IMR-90 (cell line): ENCODE data around the gene C10orf71. TPM values are rescaled to one million over a fixed set of nuclear protein-coding genes. Genes with fewer than 3 reads are reported as not detected.

Source experiments
- ATAC-seq: fragments of 200-7000 bp; cut with Tn5 transposase; 2 replicates; pipeline ENCODE4 v1.9.1; 2020; ENCODE audit warnings: low read depth, mild to moderate bottlenecking, moderate library complexity
- BruUV-seq: library from RNA; stranded (reverse); fragments of 400-500 nt; replicated peaks from 2 replicates; lab custom pipeline; 2021; lab: Mats Ljungman, UMichigan
- CTCF ChIA-PET: fragments of 300-600 bp; formaldehyde crosslinking; extraction: SDS; loops from one replicate; lab custom pipeline; 2021; ENCODE audit warnings: antibody characterized with exemption; lab: Yijun Ruan, JAX
- POLR2A ChIA-PET: fragments of 300-600 bp; sonication (Branson Sonifier 250); formaldehyde crosslinking; loops from one replicate; lab custom pipeline; 2022; ENCODE audit warnings: antibody characterized with exemption; ENCODE audit not compliant: unreplicated experiment; lab: Charles Lee
- DNase-seq: peaks from one replicate; pipeline ENCODE4 v3.0.0; 2013
- H2AFZ ChIP-seq: replicated peaks from 2 replicates; pipeline ENCODE3; 2013; ENCODE audit warnings: low read length, mild to moderate bottlenecking; ENCODE audit not compliant: poor library complexity
- H2AK5ac ChIP-seq: 2 replicates; pipeline ENCODE4 v1.6.1; 2013; ENCODE audit warnings: low read depth, low read length, inconsistent platforms
- H2AK9ac ChIP-seq: replicated peaks from 2 replicates; pipeline ENCODE3; 2013; ENCODE audit warnings: mild to moderate bottlenecking, low read depth, low read length, moderate library complexity; ENCODE audit not compliant: poor library complexity
- H2BK120ac ChIP-seq: 2 replicates; pipeline ENCODE4 v1.6.1; 2013; ENCODE audit warnings: low read depth, low read length, inconsistent platforms
- H2BK15ac ChIP-seq: 3 replicates; pipeline ENCODE4 v1.6.1; 2013; ENCODE audit warnings: low read depth, low read length, inconsistent platforms
- H2BK20ac ChIP-seq: 2 replicates; pipeline ENCODE4 v1.6.1; 2013; ENCODE audit warnings: low read depth, mild to moderate bottlenecking, inconsistent platforms, low read length, moderate library complexity
- H2BK5ac ChIP-seq: 2 replicates; pipeline ENCODE4 v1.6.1; 2013; ENCODE audit warnings: mild to moderate bottlenecking, low read depth, low read length, inconsistent platforms; ENCODE audit not compliant: poor library complexity, severe bottlenecking
- H3K14ac ChIP-seq: replicated peaks from 2 replicates; pipeline ENCODE4 v1.6.1; 2013; ENCODE audit warnings: low read depth, low read length, inconsistent platforms
- H3K18ac ChIP-seq: 2 replicates; pipeline ENCODE4 v1.6.1; 2013; ENCODE audit warnings: low read depth, low read length, control low read depth
- H3K23ac ChIP-seq: 2 replicates; pipeline ENCODE4 v1.6.1; 2013; ENCODE audit warnings: low read depth, low read length, inconsistent platforms
- H3K27ac ChIP-seq: 2 replicates; pipeline ENCODE4 v1.5.1; 2013; ENCODE audit warnings: mild to moderate bottlenecking, control low read depth, low read length; ENCODE audit not compliant: insufficient read depth
- H3K27me3 ChIP-seq: 2 replicates; pipeline ENCODE4 v1.6.1; 2013; ENCODE audit warnings: low read length; ENCODE audit not compliant: control insufficient read depth, insufficient read depth
- H3K36me3 ChIP-seq: 2 replicates; pipeline ENCODE4 v1.6.1; 2013; ENCODE audit warnings: low read length, mixed read lengths; ENCODE audit not compliant: control insufficient read depth, insufficient read depth
- H3K4ac ChIP-seq: 2 replicates; pipeline ENCODE4 v1.6.1; 2013; ENCODE audit warnings: low read depth, low read length, inconsistent platforms
- H3K4me1 ChIP-seq: 2 replicates; pipeline ENCODE4 v1.6.1; 2013; ENCODE audit warnings: low read length, mixed read lengths; ENCODE audit not compliant: control insufficient read depth, insufficient read depth
- H3K4me2 ChIP-seq: 2 replicates; pipeline ENCODE4 v1.6.1; 2013; ENCODE audit warnings: low read depth, mild to moderate bottlenecking, control low read depth, low read length, moderate library complexity
- H3K4me3 ChIP-seq: 2 replicates; pipeline ENCODE4 v1.5.1; 2013; ENCODE audit warnings: low read depth, mild to moderate bottlenecking, control low read depth, low read length, moderate library complexity; ENCODE audit not compliant: insufficient read depth
- H3K56ac ChIP-seq: 2 replicates; pipeline ENCODE4 v1.6.1; 2013; ENCODE audit warnings: low read length, inconsistent platforms; ENCODE audit not compliant: insufficient read depth; ENCODE audit errors: extremely low read depth
- H3K79me1 ChIP-seq, 2 experiments: 2 replicates each; pipeline ENCODE4 v1.6.1; 2013; ENCODE audit warnings: low read length in 2 of 2, inconsistent platforms in 1 of 2, low read depth in 1 of 2
- H3K9ac ChIP-seq: 2 replicates; pipeline ENCODE4 v1.6.1; 2013; ENCODE audit warnings: low read depth, low read length, control low read depth
- H3K9me1 ChIP-seq: 2 replicates; pipeline ENCODE4 v1.6.1; 2013; ENCODE audit warnings: low read length, inconsistent platforms; ENCODE audit not compliant: insufficient read depth
- H3K9me3 ChIP-seq: 2 replicates; pipeline ENCODE4 v1.6.1; 2013; ENCODE audit warnings: low read length; ENCODE audit not compliant: control insufficient read depth, insufficient read depth
- H4K20me1 ChIP-seq: 2 replicates; pipeline ENCODE4 v1.6.1; 2013; ENCODE audit warnings: low read length, inconsistent platforms; ENCODE audit not compliant: insufficient read depth
- H4K5ac ChIP-seq: 2 replicates; pipeline ENCODE4 v1.6.1; 2013; ENCODE audit warnings: mild to moderate bottlenecking, low read depth, low read length, control low read depth
- H4K8ac ChIP-seq, 2 experiments: 2 replicates each; pipeline ENCODE4 v1.6.1; 2013; ENCODE audit warnings: low read depth in 2 of 2, low read length in 2 of 2, control low read depth in 1 of 2, inconsistent platforms in 1 of 2
- H4K91ac ChIP-seq: 2 replicates; pipeline ENCODE4 v1.6.1; 2013; ENCODE audit warnings: low read depth, low read length, inconsistent platforms; ENCODE audit not compliant: insufficient read depth
- BHLHE40 ChIP-seq: fragments of 150-350 bp; IDR thresholded peaks from 2 replicates; pipeline ENCODE4 v1.6.1; 2016; ENCODE audit warnings: mild to moderate bottlenecking, low read depth, low read length
- CEBPB ChIP-seq: IDR thresholded peaks from 2 replicates; pipeline ENCODE4 v1.6.1; 2012; ENCODE audit warnings: low read depth, low read length, improper control_type of control experiment
- CTCF ChIP-seq: conservative IDR thresholded peaks from 2 replicates; pipeline ENCODE4 v1.5.1; 2012; ENCODE audit warnings: mild to moderate bottlenecking, low read depth, low read length, improper control_type of control experiment
- ELK1 ChIP-seq: fragments of 150-350 bp; IDR thresholded peaks from 2 replicates; pipeline ENCODE4 v1.6.1; 2016; ENCODE audit warnings: low read depth, mild to moderate bottlenecking, low read length, moderate library complexity, borderline replicate concordance
- MAFK ChIP-seq: IDR thresholded peaks from 2 replicates; pipeline ENCODE4 v1.6.1; 2012; ENCODE audit warnings: low read depth, low read length, improper control_type of control experiment
- MAZ ChIP-seq: IDR thresholded peaks from 2 replicates; pipeline ENCODE4 v1.6.1; 2012; ENCODE audit warnings: low read depth, mild to moderate bottlenecking, low read length, improper control_type of control experiment, moderate library complexity, borderline replicate concordance
- MXI1 ChIP-seq: IDR thresholded peaks from 2 replicates; pipeline ENCODE4 v1.6.1; 2012; ENCODE audit warnings: low read depth, mild to moderate bottlenecking, low read length, moderate library complexity, borderline replicate concordance
- POLR2A ChIP-seq: IDR thresholded peaks from 2 replicates; pipeline ENCODE4 v1.6.1; 2012; ENCODE audit warnings: mild to moderate bottlenecking, low read depth, low read length
- RAD21 ChIP-seq: IDR thresholded peaks from 2 replicates; pipeline ENCODE4 v1.6.1; 2012; ENCODE audit warnings: low read length, improper control_type of control experiment
- USF2 ChIP-seq: fragments of 150-350 bp; IDR thresholded peaks from 2 replicates; pipeline ENCODE4 v1.6.1; 2017; ENCODE audit warnings: mild to moderate bottlenecking, antibody characterized with exemption, low read length, low read depth
- WGBS, 2 experiments: methylation state at CpG; one replicate each; pipeline versions ENCODE4 v1.1.5 to v1.1.7; 2013; ENCODE audit warnings: missing lambda C conversion rate in 2 of 2; ENCODE audit not compliant: insufficient read length in 1 of 2; ENCODE audit errors: extremely low coverage in 2 of 2; 5-methylcytosine and 5-hydroxymethylcytosine counted together
- dilution Hi-C: fragments of 300-500 bp; cut with HindIII; formaldehyde crosslinking; loops from one replicate; pipeline ENCODE4 v1.14.3; 2018; ENCODE audit warnings: low sequenced_read_pairs; ENCODE audit not compliant: unreplicated experiment
- in situ Hi-C: fragments of 300-500 bp; cut with MboI; formaldehyde crosslinking; loops from 3 replicates; pipeline ENCODE4 v1.14.3; 2019; ENCODE audit warnings: low sequenced_read_pairs, inconsistent platforms, mixed read lengths
- intact Hi-C: fragments of 100-400 bp; cut with micrococcal nuclease; formaldehyde crosslinking; loops from 2 replicates; pipeline ENCODE4 v1.10.0; 2022
- polyA plus RNA-seq, 3 experiments: library from polyadenylated mRNA; depleted of rRNA; stranded (reverse); fragments of >200 nt; gene quantifications; 2 replicates each; pipeline ENCODE4 v1.2.3, GENCODE V29; 2012; ENCODE audit warnings: low replicate concordance in 1 of 3
- total RNA-seq: library from RNA; depleted of rRNA; stranded (reverse); fragments of >200 nt; gene quantifications from 2 replicates; pipeline ENCODE4 v1.2.3, GENCODE V29; 2012

C10orf71 gene
- total and polyA plus RNA-seq, 2 of the 4 experiments (the other 2 are of a cell fraction) = not detected

GRCh38 chr10:49300140-49300974 is 1.4 kb downstream of the C10orf71 start (continued):
- TF ChIP-seq POLR2A = no peak

- CTCF ChIA-PET = no interaction called here
- H3K56ac ChIP-seq = no peak overlapping the region
- WGBS, 2 experiments = 80% methylated on average over 1 of the region's 1 CpG; no CpG with 5 or more reads in 1 of the 2 experiments
- no peak overlapping the region for H2AK5ac ChIP-seq
- no peak overlapping the region for H2BK5ac ChIP-seq
- no peaks in the 10 kb centered on the region for H3K36me3 ChIP-seq
- no peak for ATAC-seq
- peaks cover 2% of the 10 kb centered on the region; the same call in 1 of the 2 replicates for H3K4me1 ChIP-seq
- no peak overlapping the region for H2BK20ac ChIP-seq
- H3K9me3 ChIP-seq = no peaks in the 10 kb centered on the region
- H3K18ac ChIP-seq = no peak overlapping the region
- H3K27ac ChIP-seq = no peak overlapping the region
- H3K14ac ChIP-seq = no peak overlapping the region
- no peaks in the 10 kb centered on the region for H4K20me1 ChIP-seq
- in situ Hi-C loops (no loop called here), intact Hi-C loops (no loop called here), dilution Hi-C loops (no loop called here)
- no peak overlapping the region for H2AK9ac ChIP-seq
- H3K23ac ChIP-seq = no peak overlapping the region
- no peak overlapping the region for H2AFZ ChIP-seq
- H3K9me1 ChIP-seq = no peaks in the 10 kb centered on the region
- no peak for TF ChIP-seq ELK1
- TF ChIP-seq CTCF = no peak
- no peak for TF ChIP-seq RAD21
- no peak for TF ChIP-seq MAZ
- no peak for TF ChIP-seq BHLHE40
- no peak for TF ChIP-seq CEBPB
- no peak for TF ChIP-seq MAFK
- no peak for TF ChIP-seq USF2
- no peak for TF ChIP-seq MXI1
- no peak for DNase-seq
- no peaks in the 10 kb centered on the region for H3K79me1 ChIP-seq
- no peak overlapping the region for H4K8ac ChIP-seq
- H3K9ac ChIP-seq = no peak overlapping the region
- no TSS peak for BruUV-seq
- H2BK15ac ChIP-seq = no peak overlapping the region
- no peak overlapping the region for H2BK120ac ChIP-seq
- H3K27me3 ChIP-seq = peaks cover 41% of the 10 kb centered on the region
- POLR2A ChIA-PET = no interaction called here
- H3K4me2 ChIP-seq = no peak overlapping the region
- no peak overlapping the region for H4K5ac ChIP-seq
- no peak overlapping the region for H4K91ac ChIP-seq
- H3K4me3 ChIP-seq = no peak overlapping the region
- no peak overlapping the region for H3K4ac ChIP-seq
These were observed 2.3 kb downstream of the C10orf71 start for GRCh38 chr10:49301302-49301701.
